GM06990 (cell line): ENCODE data around the gene SUV39H2.
"Not testable (repeated sequence)": the region's sequence is repeated elsewhere in the genome, so short reads cannot be mapped to it uniquely, and the experiment has no call there.

Experiments used
- DNase-seq: peaks from one replicate; pipeline ENCODE4 v3.0.0-alpha.2; 2011; ENCODE audit not compliant: insufficient read length; ENCODE audit errors: extremely low read depth
- H3K27me3 ChIP-seq: replicated peaks from 2 replicates; pipeline ENCODE4 v1.6.0; 2011; ENCODE audit warnings: low read length; ENCODE audit not compliant: control insufficient read depth, insufficient read depth
- H3K36me3 ChIP-seq: 2 replicates; pipeline ENCODE4 v1.5.1; 2011; ENCODE audit warnings: low read length; ENCODE audit not compliant: control insufficient read depth, insufficient read depth
- H3K4me3 ChIP-seq: replicated peaks from 2 replicates; pipeline ENCODE4 v1.5.1; 2011; ENCODE audit warnings: low read depth, mild to moderate bottlenecking, control low read depth, low read length
- TF ChIP-seq, protein P1 (sequence below): IDR thresholded peaks from 2 replicates; pipeline ENCODE4 v1.5.1; 2011; ENCODE audit warnings: low read length, control low read depth, mild to moderate bottlenecking, inconsistent platforms; ENCODE audit not compliant: insufficient read depth, poor library complexity, severe bottlenecking

SUV39H2 gene

DNA sequence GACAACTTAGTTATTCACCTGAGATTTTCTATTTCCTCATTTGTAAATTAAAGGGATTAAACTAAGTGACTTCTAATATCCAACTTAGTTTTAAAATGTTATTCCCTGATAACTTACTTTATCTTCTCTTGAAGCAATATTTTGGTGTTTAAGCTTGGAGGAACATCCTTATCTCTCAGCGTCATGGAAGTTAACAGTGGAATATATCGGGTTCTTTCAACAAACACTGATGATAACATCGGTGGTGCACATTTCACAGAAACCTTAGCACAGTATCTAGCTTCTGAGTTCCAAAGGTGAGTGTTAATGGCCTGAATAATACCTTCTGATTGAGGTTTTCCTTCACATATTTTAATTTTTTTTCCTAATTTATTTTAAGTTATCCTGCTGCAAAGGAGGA, 26.4 kb upstream of the SUV39H2 start:
- DNase-seq: no peak
- TF ChIP-seq, protein P1, sequence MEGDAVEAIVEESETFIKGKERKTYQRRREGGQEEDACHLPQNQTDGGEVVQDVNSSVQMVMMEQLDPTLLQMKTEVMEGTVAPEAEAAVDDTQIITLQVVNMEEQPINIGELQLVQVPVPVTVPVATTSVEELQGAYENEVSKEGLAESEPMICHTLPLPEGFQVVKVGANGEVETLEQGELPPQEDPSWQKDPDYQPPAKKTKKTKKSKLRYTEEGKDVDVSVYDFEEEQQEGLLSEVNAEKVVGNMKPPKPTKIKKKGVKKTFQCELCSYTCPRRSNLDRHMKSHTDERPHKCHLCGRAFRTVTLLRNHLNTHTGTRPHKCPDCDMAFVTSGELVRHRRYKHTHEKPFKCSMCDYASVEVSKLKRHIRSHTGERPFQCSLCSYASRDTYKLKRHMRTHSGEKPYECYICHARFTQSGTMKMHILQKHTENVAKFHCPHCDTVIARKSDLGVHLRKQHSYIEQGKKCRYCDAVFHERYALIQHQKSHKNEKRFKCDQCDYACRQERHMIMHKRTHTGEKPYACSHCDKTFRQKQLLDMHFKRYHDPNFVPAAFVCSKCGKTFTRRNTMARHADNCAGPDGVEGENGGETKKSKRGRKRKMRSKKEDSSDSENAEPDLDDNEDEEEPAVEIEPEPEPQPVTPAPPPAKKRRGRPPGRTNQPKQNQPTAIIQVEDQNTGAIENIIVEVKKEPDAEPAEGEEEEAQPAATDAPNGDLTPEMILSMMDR: no peak
- Histone ChIP-seq H3K27me3 (no peaks in the 10 kb centered on the region), H3K36me3 (peaks cover 3% of the 10 kb centered on the region; the same call in 1 of the 2 replicates), H3K4me3 (no peak overlapping the region)

DNA sequence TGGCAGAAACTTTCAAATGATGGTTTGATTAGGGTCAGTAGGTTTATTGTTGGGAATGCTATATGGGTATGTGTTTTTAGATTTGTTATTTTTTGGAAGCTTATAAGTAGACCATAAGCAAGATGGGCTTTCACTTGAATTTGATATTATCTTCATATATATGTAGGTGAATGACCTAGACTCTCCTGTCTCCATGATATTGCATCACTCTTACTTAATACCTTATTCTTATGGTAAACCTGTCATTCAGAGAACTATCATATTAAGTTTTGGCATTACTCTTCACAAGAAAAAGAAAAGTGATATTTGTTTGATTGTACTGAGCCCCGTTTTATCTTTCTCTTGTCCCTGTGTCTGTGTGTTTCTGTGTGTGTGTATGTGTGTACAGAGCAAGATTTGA, 23.2 kb upstream of the SUV39H2 start:
- Histone ChIP-seq H3K36me3 (peaks cover 6% of the 10 kb centered on the region; the same call in 1 of the 2 replicates), H3K4me3 (no peak overlapping the region), H3K27me3 (no peaks in the 10 kb centered on the region)
- TF ChIP-seq, protein P1: no peak
- no peak for DNase-seq

DNA sequence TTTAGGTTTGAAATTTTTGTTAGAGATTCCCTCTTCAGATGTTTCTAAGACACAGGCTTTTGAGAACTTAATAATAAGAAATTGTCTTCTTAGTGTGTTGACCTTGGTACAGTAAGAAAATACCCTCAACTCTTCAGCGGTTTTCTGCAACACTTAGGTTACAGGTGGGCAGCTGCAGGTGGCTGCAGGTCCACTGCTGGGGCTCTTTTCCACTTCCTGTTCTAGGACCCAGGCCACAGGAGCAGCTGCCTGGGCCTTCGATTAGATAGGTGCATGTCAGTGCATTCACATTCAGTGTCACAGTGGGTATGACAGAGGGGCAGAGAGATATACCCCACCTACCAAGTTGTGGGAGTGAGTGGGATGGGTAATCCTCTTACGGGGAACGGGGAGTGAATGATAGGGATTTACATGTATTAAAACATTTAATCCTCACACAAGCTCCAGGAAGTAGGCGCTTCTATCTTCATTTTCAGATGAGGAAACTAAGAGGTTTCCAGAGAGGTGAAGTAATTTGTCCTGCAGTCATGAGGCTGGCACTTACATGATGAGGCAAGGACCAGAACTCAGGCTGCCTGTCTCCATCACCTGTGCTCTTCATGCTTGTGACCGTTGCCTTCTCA, 20.2 kb upstream of the SUV39H2 start:
- no peaks in the 10 kb centered on the region for H3K27me3 ChIP-seq
- TF ChIP-seq, protein P1: no peak
- peaks cover 6% of the 10 kb centered on the region; the same call in 1 of the 2 replicates for H3K36me3 ChIP-seq
- no peak overlapping the region for H3K4me3 ChIP-seq
- no peak for DNase-seq

DNA sequence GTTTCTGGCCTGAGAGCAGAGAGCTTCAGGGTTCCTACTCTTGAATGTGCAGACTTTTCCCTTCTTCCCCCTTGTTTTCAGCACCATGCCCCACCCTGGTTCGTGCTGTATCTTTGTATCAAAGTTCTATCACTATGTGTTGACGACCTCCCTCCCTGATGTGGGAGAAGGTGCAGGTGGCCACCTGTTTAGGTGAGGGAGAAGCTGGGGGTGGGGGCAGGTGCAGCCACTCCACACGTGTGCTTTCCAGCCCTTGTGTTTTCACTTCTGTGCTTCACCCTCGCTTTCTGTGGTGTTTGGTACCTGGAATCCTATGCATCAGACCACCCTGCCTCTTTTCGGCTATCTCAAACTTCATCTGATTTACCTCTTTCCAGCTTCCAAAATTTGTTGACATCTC, 19.6 kb upstream of the SUV39H2 start:
- TF ChIP-seq, protein P1: no peak
- H3K36me3 ChIP-seq: peaks cover 6% of the 10 kb centered on the region; the same call in 1 of the 2 replicates

DNA sequence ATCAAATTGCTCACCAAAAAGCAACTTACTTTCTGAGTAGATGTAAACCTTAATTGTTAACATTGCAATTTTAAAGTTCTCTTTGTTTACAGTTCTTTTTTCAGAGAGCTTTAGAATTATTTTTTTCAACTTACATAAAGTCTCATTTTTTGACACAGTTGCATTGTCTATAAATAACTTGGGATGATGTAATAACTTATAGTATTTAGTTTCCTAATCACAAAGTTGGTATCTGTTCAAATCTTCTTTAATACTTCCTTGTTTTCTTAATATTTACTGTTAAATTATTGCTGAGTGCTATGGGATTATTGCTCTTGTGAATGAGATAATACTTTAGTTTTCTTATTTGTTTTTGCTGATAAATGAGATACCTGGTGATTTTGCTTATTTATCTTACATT, 18.9 kb upstream of the SUV39H2 start:
- DNase-seq: no peak
- Histone ChIP-seq H3K27me3 (no peaks in the 10 kb centered on the region), H3K4me3 (no peak overlapping the region), H3K36me3 (peaks cover 6% of the 10 kb centered on the region; the same call in 1 of the 2 replicates)
- TF ChIP-seq, protein P1: no peak

More for the DNA sequence above, 19.6 kb upstream of the SUV39H2 start:
- DNase-seq: no peak
- Histone ChIP-seq H3K27me3 (no peaks in the 10 kb centered on the region), H3K4me3 (no peak overlapping the region)

DNA sequence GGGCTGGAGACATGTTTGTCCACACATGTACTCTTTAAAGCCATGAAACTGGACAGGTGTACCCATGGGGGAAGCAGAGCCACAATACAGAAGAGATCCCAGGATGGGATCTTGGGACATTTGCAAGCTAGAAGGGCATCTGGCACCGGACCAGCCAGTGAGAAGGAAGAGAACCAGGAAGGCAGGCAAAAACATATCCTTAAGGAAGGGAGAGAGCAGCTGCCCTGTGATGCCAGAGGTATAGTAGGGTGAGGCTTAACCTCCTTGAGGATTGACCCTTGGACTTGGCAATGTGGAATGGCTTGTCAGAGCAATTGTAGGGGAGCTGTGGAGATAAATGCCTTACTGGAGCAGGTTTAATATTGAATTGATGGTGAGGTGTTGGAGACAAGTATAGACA, 17.9 kb upstream of the SUV39H2 start:
- Histone ChIP-seq H3K4me3 (no peak overlapping the region), H3K27me3 (no peaks in the 10 kb centered on the region), H3K36me3 (peaks cover 6% of the 10 kb centered on the region; the same call in 1 of the 2 replicates)
- no peak for DNase-seq
- TF ChIP-seq, protein P1: no peak

DNA sequence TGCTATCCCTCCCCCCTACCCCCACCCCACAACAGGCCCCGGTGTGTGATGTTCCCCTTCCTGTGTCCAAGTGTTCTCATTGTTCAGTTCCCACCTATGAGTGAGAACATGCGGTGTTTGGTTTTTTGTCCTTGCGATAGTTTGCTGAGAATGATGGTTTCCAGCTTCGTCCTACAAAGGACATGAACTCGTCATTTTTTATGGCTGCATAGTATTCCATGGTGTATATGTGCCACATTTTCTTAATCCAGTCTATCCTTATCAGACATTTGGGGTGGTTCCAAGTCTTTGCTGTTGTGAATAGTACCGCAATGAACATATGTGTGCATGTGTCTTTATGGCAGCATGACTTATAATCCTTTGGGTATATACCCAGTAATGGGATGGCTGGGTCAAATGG, 14.2 kb upstream of the SUV39H2 start:
- H3K36me3 ChIP-seq, H3K4me3 ChIP-seq, H3K27me3 ChIP-seq, DNase-seq: not testable (repeated sequence)

DNA sequence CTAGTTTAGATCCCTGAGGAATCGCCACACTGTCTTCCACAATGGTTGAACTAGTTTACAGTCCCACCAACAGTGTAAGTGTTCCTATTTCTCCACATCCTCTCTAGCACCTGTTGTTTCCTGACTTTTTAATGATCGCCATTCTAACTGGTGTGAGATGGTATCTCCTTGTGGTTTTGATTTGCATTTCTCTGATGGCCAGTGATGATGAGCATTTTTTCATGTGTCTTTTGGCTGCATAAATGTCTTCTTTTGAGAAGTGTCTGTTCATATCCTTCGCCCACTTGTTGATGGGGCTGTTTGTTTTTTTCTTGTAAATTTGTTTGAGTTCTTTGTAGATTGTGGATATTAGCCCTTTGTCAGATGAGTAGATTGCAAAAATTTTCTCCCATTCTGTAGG, 13.8 kb upstream of the SUV39H2 start:
- not testable (repeated sequence) for H3K4me3 ChIP-seq, DNase-seq, H3K36me3 ChIP-seq

More for the DNA sequence above, 13.8 kb upstream of the SUV39H2 start:
- H3K27me3 ChIP-seq: not testable (repeated sequence)
